HG02571 (cell line): Measurements from ENCODE around the gene TSPAN17.
"Not testable (repeated sequence)": the region's sequence is repeated elsewhere in the genome, so short reads cannot be mapped to it uniquely, and the experiment has no call there.

Experiments used
- ATAC-seq: cut with Tn5 transposase; IDR thresholded peaks from one replicate; pipeline ENCODE4 v1.9.1; 2021; ENCODE audit warnings: mild to moderate bottlenecking, moderate library complexity; ENCODE audit not compliant: unreplicated experiment

TSPAN17 gene

DNA sequence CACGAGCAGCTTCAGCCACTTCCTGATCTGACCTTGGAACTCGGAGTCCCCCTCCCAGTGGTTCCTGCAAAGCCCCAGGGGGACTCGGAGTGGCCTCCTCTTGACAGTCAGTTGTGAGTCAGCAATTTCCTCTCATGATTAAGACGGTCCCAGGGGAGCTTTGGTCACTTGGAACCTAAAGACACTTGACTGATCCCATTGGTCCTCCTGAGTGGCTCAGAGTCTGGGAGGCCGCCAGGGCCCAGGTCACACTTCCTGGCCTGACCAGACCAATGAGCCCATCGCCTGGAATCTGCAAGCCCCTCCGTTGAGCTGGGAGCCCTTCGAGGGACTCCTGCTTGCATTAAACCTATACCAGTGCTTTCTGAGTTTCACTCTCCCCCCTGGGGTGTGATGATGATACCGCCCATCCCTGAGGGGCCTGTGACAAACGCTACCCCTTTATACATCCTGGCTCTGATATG is 29.1 kb downstream of the TSPAN17 start:
- ATAC-seq, result peak; percentile 49

DNA sequence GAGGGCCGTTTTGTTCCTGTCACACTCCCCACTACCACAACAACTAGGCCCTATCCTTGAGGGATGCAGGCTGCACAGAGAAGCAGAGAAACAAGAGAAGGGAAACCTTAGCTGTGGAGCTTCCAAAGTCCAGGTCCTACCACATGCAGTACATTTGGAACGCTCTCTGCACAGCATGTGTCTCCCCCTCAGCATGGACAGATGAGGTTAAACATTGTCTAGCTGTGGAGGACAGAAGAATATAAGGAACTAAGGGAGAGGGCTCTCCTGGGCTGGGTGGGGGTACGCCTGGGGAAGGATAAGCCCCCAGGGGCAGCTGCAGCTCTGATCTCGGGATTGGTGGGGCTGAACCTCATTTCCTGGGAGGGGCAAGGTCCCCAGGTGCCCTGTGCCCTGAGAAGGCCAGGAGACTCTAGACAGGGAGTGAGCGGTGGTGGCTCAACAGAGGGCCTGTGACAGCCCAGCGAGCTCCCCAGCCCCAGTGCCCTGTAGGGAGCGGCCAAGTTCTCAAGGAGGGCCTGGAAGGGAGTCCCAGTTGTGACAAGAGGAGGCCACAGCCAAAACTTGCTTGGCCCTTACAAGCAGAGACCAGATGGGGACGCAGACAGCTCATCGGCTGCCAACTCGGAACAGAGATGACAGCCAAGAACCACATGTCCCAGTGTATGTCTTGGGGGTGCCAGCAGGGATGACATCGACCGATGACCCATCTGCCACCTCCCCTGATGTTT is 30.1 kb downstream of the TSPAN17 start:
- no peak for ATAC-seq

DNA sequence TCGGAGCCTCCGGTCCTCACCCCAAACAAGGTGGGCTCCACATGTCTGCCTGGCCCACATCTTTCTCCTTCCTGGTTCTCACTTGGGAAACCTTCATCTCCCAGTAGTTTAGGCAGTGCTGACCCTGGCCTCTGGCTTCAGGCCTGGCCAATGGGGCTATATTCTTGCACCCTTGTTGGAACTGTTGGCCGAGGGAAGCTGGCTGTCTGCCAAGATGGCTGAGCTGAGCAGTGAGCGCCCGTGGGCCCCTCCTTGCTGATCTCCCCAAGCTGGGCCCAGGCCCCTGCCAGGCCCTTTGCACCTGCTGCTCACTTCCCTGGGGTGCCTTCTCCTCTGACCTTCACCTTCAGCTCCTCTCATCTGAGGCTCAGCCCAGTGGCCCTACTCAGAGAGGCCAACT is 31.3 kb downstream of the TSPAN17 start:
- no peak for ATAC-seq

GRCh38 chr5:176679365-176680225 is 32.3 kb downstream of the TSPAN17 start:
- ATAC-seq, result no peak

DNA sequence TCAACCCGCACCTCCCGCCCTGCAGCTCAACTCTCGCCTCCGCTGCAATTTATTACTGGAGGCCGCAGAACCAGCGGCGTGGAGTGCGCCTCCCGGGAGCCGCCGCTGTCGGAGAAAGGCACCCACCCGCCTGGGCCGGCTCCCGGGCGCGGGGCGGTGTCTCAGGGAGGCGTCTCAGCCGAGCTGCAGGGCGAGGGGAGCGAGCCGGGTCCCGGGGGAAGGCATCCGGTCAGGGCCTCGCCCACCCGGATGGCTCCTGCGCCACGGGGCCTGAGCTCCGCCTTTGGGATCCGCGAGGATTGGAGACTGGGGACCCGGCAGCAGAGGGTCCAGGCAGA is 32.9 kb downstream of the TSPAN17 start:
- no peak for ATAC-seq

DNA sequence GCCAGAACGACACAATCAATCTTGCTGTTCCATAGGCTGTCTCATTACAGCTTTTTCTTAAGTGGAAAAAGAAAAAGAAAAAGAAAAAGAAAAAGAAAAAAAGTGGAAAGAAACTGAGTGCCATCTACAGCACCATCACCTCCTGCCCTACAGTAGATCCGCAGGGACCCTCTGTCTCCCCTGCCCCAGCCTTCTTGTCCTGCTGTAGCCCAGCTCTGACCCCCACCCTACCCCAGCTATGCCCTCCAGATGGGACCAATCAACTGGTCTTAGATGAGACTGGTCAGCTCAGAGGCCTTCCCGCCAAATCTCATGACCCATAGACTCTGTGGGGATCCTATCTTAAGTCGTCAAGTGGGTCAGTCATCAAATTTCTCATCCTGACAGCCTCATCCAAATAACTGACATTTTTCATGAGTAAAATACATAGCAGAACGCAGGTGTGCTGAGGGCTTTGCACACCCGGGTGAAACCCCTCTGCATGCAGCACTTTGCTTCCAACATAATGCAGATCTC is 34.8 kb downstream of the TSPAN17 start:
- ATAC-seq, result no peak

GRCh38 chr5:176685010-176685409 is 37.7 kb downstream of the TSPAN17 start:
- no peak for ATAC-seq

DNA sequence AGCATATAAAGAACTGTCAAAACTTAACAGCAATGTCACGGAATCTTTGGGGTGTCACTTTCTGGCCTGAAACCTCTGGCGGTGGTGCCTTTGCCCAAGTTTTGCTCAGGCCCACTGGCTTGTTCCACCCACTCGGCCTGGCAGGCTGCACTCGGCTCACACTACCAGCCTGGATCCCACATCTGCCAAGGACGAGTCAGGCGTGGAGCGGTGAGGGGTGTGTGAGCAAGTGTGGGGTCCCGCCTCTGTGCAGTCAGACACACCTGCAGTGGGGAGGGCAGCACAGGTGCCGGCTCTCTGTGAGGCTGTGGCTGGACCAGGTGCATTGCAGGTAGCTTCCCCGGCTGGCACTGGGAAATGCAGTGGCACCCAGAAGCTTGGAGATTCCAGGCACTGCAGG is 40.0 kb downstream of the TSPAN17 start:
- ATAC-seq, result no peak

GRCh38 chr5:176687881-176688280 is 40.6 kb downstream of the TSPAN17 start:
- no peak for ATAC-seq

GRCh38 chr5:176690911-176691310 is 43.6 kb downstream of the TSPAN17 start:
- no peak for ATAC-seq

GRCh38 chr5:176691524-176691923 is 44.2 kb downstream of the TSPAN17 start:
- no peak for ATAC-seq

DNA sequence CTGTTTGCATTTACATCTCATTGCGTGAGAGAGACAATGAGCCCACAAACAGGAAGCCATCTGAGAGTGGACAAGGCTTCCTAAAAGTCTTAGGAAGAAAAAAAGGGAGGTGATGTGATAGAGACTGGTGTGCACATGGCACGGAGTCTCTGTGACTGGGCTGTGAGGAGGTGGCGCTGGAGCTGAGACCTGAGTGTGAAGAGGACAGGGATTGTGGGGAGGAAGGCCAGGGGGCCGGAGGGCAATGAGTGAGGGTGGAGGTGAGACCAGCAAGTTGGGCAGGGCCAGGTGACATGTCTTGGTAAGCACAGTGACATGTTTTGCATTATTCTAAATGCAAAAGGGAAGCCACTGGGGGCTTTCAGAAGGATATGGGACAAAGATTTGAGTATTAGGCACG is 45.0 kb downstream of the TSPAN17 start:
- ATAC-seq, result no peak

- ATAC-seq, result no peak
Measured at GRCh38 chr5:176692839-176693476, 45.7 kb downstream of the TSPAN17 start.

DNA sequence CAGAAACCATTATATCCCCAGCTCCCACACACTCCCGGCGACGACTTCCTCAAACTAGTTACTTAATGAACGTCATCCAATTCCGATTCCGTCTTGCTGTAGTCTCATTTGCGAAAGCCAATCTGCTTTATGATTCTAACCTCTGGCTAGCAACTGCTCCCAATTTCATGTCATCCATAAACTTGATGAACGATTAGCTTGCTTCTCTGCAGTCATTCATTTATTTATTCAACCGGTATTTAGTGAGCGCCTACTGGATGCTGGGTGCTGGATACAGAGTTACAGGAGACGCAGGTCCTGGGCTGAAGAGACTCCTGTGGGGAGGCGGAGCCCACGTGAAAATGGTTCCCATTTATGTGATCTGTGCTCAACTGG is 46.2 kb downstream of the TSPAN17 start:
- no peak for ATAC-seq

- ATAC-seq, result no peak
Measured at GRCh38 chr5:176694146-176694545, 46.9 kb downstream of the TSPAN17 start.

- no peak for ATAC-seq
Measured at GRCh38 chr5:176694631-176695030, 47.3 kb downstream of the TSPAN17 start.

DNA sequence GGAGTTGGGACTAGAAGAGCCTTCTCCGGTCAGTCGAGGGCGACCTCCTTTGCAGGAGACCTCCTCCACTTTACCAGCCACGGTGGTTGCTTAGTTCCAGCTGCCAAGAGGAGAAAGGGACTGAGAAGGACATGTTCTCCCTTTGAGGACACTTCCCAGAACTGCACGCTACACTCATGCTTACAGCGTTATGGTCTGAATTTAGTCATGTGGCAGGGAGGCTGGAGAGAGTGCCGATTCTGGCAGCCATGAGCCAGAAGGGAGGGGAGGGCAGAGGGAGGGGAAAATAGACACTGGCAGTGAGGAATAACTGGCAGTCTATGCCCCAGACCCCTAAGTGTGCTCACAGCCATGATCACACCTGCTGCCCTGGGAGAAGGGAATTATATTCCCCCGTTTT is 47.8 kb downstream of the TSPAN17 start:
- ATAC-seq, result no peak

DNA sequence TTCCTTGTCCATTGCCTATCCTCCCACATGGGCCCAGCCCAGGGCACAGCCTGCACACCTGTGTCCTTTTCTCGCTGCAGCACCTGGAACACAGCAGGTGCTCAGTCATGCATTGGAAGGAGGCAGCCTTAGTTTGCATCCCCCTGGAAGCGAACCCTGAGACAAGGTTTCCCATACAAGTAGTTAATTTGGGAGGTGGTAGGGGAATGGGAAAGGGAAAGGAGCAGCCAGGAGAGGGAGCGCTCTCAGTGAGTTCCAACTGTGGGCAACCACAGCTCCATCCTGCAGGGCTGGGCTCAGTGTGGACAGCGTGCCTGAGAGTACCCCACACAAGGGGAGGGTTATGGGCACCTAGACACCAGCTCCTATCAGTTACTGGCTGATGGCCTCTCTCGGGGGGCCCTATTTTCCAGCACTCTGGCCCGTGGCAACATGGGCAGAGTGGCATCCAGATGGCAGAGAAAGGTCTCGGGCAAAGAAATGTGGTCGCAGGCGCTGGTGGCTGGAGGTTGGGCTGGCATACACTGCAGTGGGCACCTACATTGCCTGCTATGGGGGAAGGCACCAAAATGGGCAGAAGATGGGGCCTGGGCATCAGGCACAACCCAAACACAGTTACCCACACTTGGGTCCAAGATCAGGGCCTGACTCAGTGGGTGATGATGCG is 50.1 kb downstream of the TSPAN17 start:
- no peak for ATAC-seq

DNA sequence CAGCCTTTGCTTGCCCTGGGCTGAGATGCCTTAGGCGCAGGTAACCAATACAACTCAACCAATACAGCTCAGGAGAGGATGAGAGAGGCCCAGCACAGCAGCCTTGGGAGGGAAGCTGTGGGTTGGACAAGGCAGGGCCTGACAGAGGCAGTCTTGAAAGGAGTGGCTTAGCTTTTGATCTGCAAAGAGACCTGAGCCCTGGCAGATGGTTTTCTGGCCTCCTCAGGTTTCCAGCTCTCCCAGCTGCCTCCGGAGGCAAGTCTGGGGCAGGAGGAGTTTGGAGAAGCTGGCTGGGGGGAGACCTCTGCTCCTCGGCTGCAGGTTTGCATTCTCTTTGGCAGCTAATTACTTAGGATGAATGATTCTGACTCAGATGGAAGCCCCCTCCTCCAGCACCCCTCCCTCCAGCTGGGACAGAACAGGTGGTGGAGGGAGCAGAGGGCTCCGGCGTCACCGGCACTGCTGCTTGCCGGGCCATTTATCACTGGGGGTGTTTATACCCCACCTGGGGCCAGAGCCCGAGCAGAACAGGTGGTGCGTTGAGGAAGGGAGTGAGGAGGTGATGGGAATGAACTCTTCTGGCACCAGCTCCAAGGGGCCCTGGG is 50.8 kb downstream of the TSPAN17 start:
- no peak for ATAC-seq

- not testable (repeated sequence) for ATAC-seq
Measured at GRCh38 chr5:176699446-176699845, 52.2 kb downstream of the TSPAN17 start.
